ENCODE measurements around the gene KLHL9. TPM values are rescaled to one million over a fixed set of nuclear protein-coding genes. Genes with fewer than 3 reads are reported as not detected.

KLHL9 gene
- total RNA-seq, 3 donors from 2014 or later (not counting 1 experiment from before 2014, with no cell fraction given), result 13.5 to 17.2 (median 13.6) TPM

- no peaks in the 10 kb centered on the region for H3K27me3 Mint-ChIP-seq (ENCODE audit: low read depth in 2 of 2)
- H3K4me1 ChIP-seq (ENCODE audit: control insufficient read depth, insufficient read depth, low read length), result no peaks in the 10 kb centered on the region
- peaks cover 47 to 58% of the 10 kb centered on the region in 2 donors for H3K4me1 Mint-ChIP-seq
- peak in 1 of 2 donors; percentile 76 for DNase-seq
- H3K9me3 ChIP-seq (ENCODE audit: control insufficient read depth, insufficient read depth, low read length), result no peaks in the 10 kb centered on the region
- peaks cover 32% of the 10 kb centered on the region for H3K36me3 ChIP-seq (ENCODE audit: control insufficient read depth, insufficient read depth, low read length)
- peak; percentile 71 to 93 (median 86) for ATAC-seq
- TF ChIP-seq, protein P1, sequence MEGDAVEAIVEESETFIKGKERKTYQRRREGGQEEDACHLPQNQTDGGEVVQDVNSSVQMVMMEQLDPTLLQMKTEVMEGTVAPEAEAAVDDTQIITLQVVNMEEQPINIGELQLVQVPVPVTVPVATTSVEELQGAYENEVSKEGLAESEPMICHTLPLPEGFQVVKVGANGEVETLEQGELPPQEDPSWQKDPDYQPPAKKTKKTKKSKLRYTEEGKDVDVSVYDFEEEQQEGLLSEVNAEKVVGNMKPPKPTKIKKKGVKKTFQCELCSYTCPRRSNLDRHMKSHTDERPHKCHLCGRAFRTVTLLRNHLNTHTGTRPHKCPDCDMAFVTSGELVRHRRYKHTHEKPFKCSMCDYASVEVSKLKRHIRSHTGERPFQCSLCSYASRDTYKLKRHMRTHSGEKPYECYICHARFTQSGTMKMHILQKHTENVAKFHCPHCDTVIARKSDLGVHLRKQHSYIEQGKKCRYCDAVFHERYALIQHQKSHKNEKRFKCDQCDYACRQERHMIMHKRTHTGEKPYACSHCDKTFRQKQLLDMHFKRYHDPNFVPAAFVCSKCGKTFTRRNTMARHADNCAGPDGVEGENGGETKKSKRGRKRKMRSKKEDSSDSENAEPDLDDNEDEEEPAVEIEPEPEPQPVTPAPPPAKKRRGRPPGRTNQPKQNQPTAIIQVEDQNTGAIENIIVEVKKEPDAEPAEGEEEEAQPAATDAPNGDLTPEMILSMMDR (IDR thresholded peaks at IDR 0.05), result peak; percentile 82
- peak overlapping the region in 1 of 2 donors; percentile 33 for H3K27ac Mint-ChIP-seq
- H3K4me3 Mint-ChIP-seq, result no peak overlapping the region
- no peaks in the 10 kb centered on the region for H3K27me3 ChIP-seq (ENCODE audit: control insufficient read depth, insufficient read depth, low read length)
- no peak overlapping the region for H3K4me3 ChIP-seq (ENCODE audit: low read length)
- intact Hi-C loops (cut with micrococcal nuclease), result loop anchor here (1.0 kb wide), 2 partner anchors 70 to 463 kb away; no protein-coding TSS in a partner anchor
- no peaks in the 10 kb centered on the region for H3K36me3 Mint-ChIP-seq
- no peak overlapping the region for H3K27ac ChIP-seq (ENCODE audit: low read length)
- H3K9me3 Mint-ChIP-seq, result no peaks in the 10 kb centered on the region
- 0% methylated on average over 1 of the region's 2 CpGs for WGBS (ENCODE audit: insufficient coverage)
Measured at GRCh38 chr9:21326526-21327139, 8.6 kb downstream of the KLHL9 start.

DNA sequence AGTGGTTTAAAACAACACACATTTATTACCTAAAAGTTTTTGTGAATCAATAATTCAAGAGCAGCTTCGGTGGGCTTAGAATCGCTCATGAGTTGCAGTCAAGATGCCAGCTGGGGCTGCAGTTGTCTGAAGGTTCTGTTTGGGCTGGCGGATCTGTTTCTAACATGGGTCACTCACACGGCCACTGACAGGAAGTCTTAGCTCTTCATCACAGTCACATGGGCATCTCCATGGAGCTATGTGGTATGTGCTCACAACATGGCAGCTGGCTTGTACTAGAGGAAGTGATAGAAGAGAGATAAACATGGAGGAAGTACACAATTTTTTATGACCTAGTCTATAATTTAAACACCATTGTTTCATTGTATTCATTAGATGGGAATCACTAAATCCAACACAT is 11.2 kb downstream of the KLHL9 start:
- Mint-ChIP-seq H3K36me3 (no peaks in the 10 kb centered on the region), H3K27ac (peak overlapping the region; percentile 52 to 66), H3K27me3 (ENCODE audit: low read depth in 2 of 2) (no peaks in the 10 kb centered on the region), H3K4me1 (peaks cover 31 to 37% of the 10 kb centered on the region in 2 donors), H3K9me3 (no peaks in the 10 kb centered on the region), H3K4me3 (no peak overlapping the region)
- Histone ChIP-seq H3K36me3 (ENCODE audit: control insufficient read depth, insufficient read depth, low read length) (peaks cover 33% of the 10 kb centered on the region), H3K4me3 (ENCODE audit: low read length) (no peak overlapping the region), H3K4me1 (ENCODE audit: control insufficient read depth, insufficient read depth, low read length) (no peaks in the 10 kb centered on the region), H3K27ac (ENCODE audit: low read length) (no peak overlapping the region), H3K27me3 (ENCODE audit: control insufficient read depth, insufficient read depth, low read length) (no peaks in the 10 kb centered on the region), H3K9me3 (ENCODE audit: control insufficient read depth, insufficient read depth, low read length) (no peaks in the 10 kb centered on the region)
- TF ChIP-seq, protein P1 (IDR thresholded peaks at IDR 0.05), result no peak
- no peak for DNase-seq
- WGBS (ENCODE audit: insufficient coverage), result 81% methylated on average over 4 of the region's 4 CpGs
- intact Hi-C loops (cut with micrococcal nuclease), result no loop called here
- no peak for ATAC-seq

- Histone ChIP-seq H3K27ac (ENCODE audit: low read length) (no peak overlapping the region), H3K9me3 (ENCODE audit: control insufficient read depth, insufficient read depth, low read length) (no peaks in the 10 kb centered on the region), H3K36me3 (ENCODE audit: control insufficient read depth, insufficient read depth, low read length) (peaks cover 33% of the 10 kb centered on the region), H3K4me1 (ENCODE audit: control insufficient read depth, insufficient read depth, low read length) (no peaks in the 10 kb centered on the region), H3K27me3 (ENCODE audit: control insufficient read depth, insufficient read depth, low read length) (no peaks in the 10 kb centered on the region), H3K4me3 (ENCODE audit: low read length) (no peak overlapping the region)
- no peak overlapping the region for H3K4me3 Mint-ChIP-seq
- H3K9me3 Mint-ChIP-seq, result no peaks in the 10 kb centered on the region
- H3K27me3 Mint-ChIP-seq (ENCODE audit: low read depth in 2 of 2), result no peaks in the 10 kb centered on the region
- no peaks in the 10 kb centered on the region for H3K36me3 Mint-ChIP-seq
- 91% methylated on average over 5 of the region's 5 CpGs for whole genome bisulfite sequencing (ENCODE audit: insufficient coverage)
- TF ChIP-seq, protein P1 (IDR thresholded peaks at IDR 0.05), result no peak
- intact Hi-C loops (cut with micrococcal nuclease), result no loop called here
- H3K4me1 Mint-ChIP-seq, result peaks cover 25 to 27% of the 10 kb centered on the region in 2 donors
- DNase-seq, result no peak
- H3K27ac Mint-ChIP-seq, result peak overlapping the region in 1 of 2 donors; percentile 47
- no peak for ATAC-seq
Measured at GRCh38 chr9:21322911-21323461, 12.2 kb downstream of the KLHL9 start.
